Thyroid gland (tissue), 4 donors: ENCODE measurements around the gene TET3.

Experiments used
- POLR2A ChIP-seq, 2 donors: fragments of 450-650 bp; IDR thresholded peaks; one replicate each; pipeline ENCODE4 v1.6.1; 2017; ENCODE audit warnings: antibody characterized with exemption in 2 of 2, mild to moderate bottlenecking in 2 of 2, moderate library complexity in 1 of 2
- TF ChIP-seq, protein P1 (sequence below), 6 experiments: fragments of 200-600 bp in 3 of 6; fragments of 450-650 bp in 3 of 6; sonication (generic) in 3 of 6; IDR thresholded peaks; one replicate each; pipeline ENCODE4 v1.5.1; 2016 to 2019; ENCODE audit warnings: antibody characterized with exemption in 6 of 6, mild to moderate bottlenecking in 2 of 6, inconsistent platforms in 1 of 6, moderate library complexity in 1 of 6

DNA sequence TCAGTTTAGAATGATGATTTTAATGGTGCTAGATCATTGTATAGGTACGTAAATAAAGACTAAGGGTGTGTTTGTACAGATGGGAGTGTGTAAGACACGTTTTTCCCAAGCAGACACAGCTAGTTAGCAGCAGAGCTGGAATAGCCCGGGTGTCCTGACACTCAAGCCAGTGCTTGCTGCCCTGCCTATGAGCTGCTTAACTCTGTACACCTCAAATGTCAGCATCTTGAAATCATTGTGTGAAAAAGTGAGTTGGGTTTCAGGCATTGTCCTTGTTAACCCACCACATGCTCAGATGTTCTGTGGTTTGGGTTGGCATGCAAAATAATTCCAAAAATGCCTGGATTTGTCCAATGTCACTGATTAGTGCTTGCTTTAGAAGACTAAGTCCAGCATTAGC, 13.0 kb upstream of the TET3 start:
- TF ChIP-seq, protein P1, sequence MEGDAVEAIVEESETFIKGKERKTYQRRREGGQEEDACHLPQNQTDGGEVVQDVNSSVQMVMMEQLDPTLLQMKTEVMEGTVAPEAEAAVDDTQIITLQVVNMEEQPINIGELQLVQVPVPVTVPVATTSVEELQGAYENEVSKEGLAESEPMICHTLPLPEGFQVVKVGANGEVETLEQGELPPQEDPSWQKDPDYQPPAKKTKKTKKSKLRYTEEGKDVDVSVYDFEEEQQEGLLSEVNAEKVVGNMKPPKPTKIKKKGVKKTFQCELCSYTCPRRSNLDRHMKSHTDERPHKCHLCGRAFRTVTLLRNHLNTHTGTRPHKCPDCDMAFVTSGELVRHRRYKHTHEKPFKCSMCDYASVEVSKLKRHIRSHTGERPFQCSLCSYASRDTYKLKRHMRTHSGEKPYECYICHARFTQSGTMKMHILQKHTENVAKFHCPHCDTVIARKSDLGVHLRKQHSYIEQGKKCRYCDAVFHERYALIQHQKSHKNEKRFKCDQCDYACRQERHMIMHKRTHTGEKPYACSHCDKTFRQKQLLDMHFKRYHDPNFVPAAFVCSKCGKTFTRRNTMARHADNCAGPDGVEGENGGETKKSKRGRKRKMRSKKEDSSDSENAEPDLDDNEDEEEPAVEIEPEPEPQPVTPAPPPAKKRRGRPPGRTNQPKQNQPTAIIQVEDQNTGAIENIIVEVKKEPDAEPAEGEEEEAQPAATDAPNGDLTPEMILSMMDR (IDR thresholded peaks at IDR 0.05), result no peak
- TF ChIP-seq POLR2A (IDR thresholded peaks at IDR 0.05), result no peak
